Heart left ventricle (tissue), 16 donors: ENCODE data around the gene EVL. TPM values are rescaled to one million over a fixed set of nuclear protein-coding genes. Genes with fewer than 3 reads are reported as not detected.

Source experiments
- ATAC-seq, 4 donors: fragments of 200-7000 bp; cut with Tn5 transposase; one replicate each; pipeline ENCODE4 v1.9.1; 2020 to 2022; ENCODE audit warnings: moderate library complexity in 4 of 4, mild to moderate bottlenecking in 3 of 4, moderate number of reproducible peaks in 1 of 4
- DNase-seq, 5 donors: peaks; one replicate each; pipeline ENCODE4 v3.0.0-alpha.2; 2020
- H3K27ac ChIP-seq, 12 donors: fragments of 200-600 bp; sonication (generic) in 4 of 12; one replicate each; pipeline versions ENCODE4 v1.5.0 to v1.8.0; 2016 to 2022; ENCODE audit warnings: mild to moderate bottlenecking in 2 of 12
- H3K27me3 ChIP-seq, 9 donors: fragments of 200-600 bp; sonication (generic) in 2 of 9; one replicate each; pipeline versions ENCODE4 v1.5.1 to v1.8.0; 2016 to 2022; ENCODE audit warnings: mild to moderate bottlenecking in 3 of 9
- H3K36me3 ChIP-seq, 9 donors: fragments of 200-600 bp; sonication (generic) in 2 of 9; one replicate each; pipeline versions ENCODE4 v1.5.0 to v1.8.0; 2018 to 2022; ENCODE audit warnings: mild to moderate bottlenecking in 2 of 9
- H3K4me1 ChIP-seq, 12 donors: fragments of 200-600 bp; sonication (generic) in 4 of 12; one replicate each; pipeline versions ENCODE4 v1.5.0 to v1.8.0; 2016 to 2022; ENCODE audit warnings: mild to moderate bottlenecking in 3 of 12
- H3K4me3 ChIP-seq, 12 donors: fragments of 200-600 bp; sonication (generic) in 4 of 12; one replicate each; pipeline versions ENCODE4 v1.5.0 to v1.8.0; 2017 to 2022; ENCODE audit warnings: mild to moderate bottlenecking in 9 of 12, moderate library complexity in 4 of 12
- H3K9me3 ChIP-seq, 12 donors: fragments of 200-600 bp; sonication (generic) in 4 of 12; one replicate each; pipeline versions ENCODE4 v1.5.0 to v1.8.0; 2016 to 2022; ENCODE audit warnings: mild to moderate bottlenecking in 1 of 12
- CTCF ChIP-seq, 12 donors: fragments of 200-600 bp; sonication (generic) in 4 of 12; IDR thresholded peaks; one replicate each; pipeline versions ENCODE4 v1.5.0 to v1.8.0; 2018 to 2022; ENCODE audit warnings: antibody characterized with exemption in 12 of 12, mild to moderate bottlenecking in 5 of 12
- POLR2A ChIP-seq, 2 donors: fragments of 450-650 bp; IDR thresholded peaks; one replicate each; pipeline ENCODE4 v1.6.1; 2017; ENCODE audit warnings: antibody characterized with exemption in 2 of 2, mild to moderate bottlenecking in 2 of 2, moderate library complexity in 2 of 2
- WGBS, 4 donors: extraction: QIAGEN DNeasy Blood & Tissue Kit in 2 of 4; methylation state at CpG; one replicate each; pipeline versions ENCODE4 v1.1.5 to v1.1.7; 2013 to 2018; 5-methylcytosine and 5-hydroxymethylcytosine counted together
- intact Hi-C, 10 donors: fragments of 100-400 bp; cut with DNase I; formaldehyde crosslinking; loops; one replicate each; pipeline versions ENCODE4 v1.11.1 to v1.14.2; 2022
- polyA plus RNA-seq, 2 donors: library from polyadenylated mRNA; stranded (reverse); fragments of 200-250 nt; gene quantifications; one replicate each; pipeline ENCODE4 v1.2.3, GENCODE V29; 2013
- total RNA-seq, 9 donors: library from RNA; depleted of rRNA in 2 of 9; stranded (reverse); fragments of >200 nt in 2 of 9; fragmentation: NEBNext Ultra II Directional in 3 of 9; extraction: Animal tissue kit (Norgen Biotek cat#: 25700) in 3 of 9; gene quantifications; one replicate each; pipeline versions ENCODE4 v1.1.0 to v1.2.4, GENCODE V29; 2016 to 2023
- donor health status: ischemic (EF 13 %, LVEDD 7.1; RV severe dilation, severe dysfunction).
- donor health status: healthy with polysubstance abuse.
- donor health status: DM: no; HTN: yes; CAD: no.
- donor health status: DM: no; HTN: no; CAD: no.
- donor health status: ischemic (EF 25% LVEDD 6.9; RV normal size, moderate dysfunction).
- donor health status: ischemic (EF 25% LVEDD 5.7; RV mildly dilated, moderate dysfunction).
- donor health status: healthy.
- donor health status: DM: yes; HTN: yes; CAD: no.
- donor health status: ischemic (EF 35%, LVEDD 5.7; RV mildly dilated, moderate dysfunction).
- donor health status: nonischemic (EF 11% LVEDD 7.7; RV severe dilation, severe dysfunction).
- donor health status: DM: yes; HTN: yes; CAD: no.
- donor health status: PGD.
- donor health status: ischemic (EF 29% LVEDD 5.4; RV normal size, mild dysfunction).
- donor health status: nonischemic (EF 23%, LVEDD 6.1; RV moderate dilation, normal function).

EVL gene
- total and polyA plus RNA-seq, 11 donors: 23.8 to 116 (median 39.9) TPM

- no peak for TF ChIP-seq CTCF (IDR thresholded peaks at IDR 0.05)
- TF ChIP-seq POLR2A (IDR thresholded peaks at IDR 0.05): no peak
- ATAC-seq (no peak), DNase-seq (no peak)
- Histone ChIP-seq H3K4me3 (no peak overlapping the region), H3K9me3 (no peaks in the 10 kb centered on the region), H3K4me1 (peaks cover 0 to 6% (median 0%) of the 10 kb centered on the region in 12 donors), H3K27me3 (no peaks in the 10 kb centered on the region), H3K27ac (no peak overlapping the region), H3K36me3 (peaks cover 0 to 91% (median 30%) of the 10 kb centered on the region in 9 donors)
- intact Hi-C loops: no loop called here
- WGBS, 4 donors: 91 to 92% (median 92%) methylated on average over 9 of the region's 9 CpGs
Measured at GRCh38 chr14:100135073-100135472, 69.9 kb downstream of the EVL start.

GRCh38 chr14:100135784-100136183, 70.6 kb downstream of the EVL start:
- Histone ChIP-seq H3K27ac (no peak overlapping the region), H3K4me1 (peaks cover 0 to 6% (median 0%) of the 10 kb centered on the region in 12 donors), H3K4me3 (no peak overlapping the region), H3K27me3 (no peaks in the 10 kb centered on the region), H3K36me3 (peaks cover 0 to 88% (median 29%) of the 10 kb centered on the region in 9 donors), H3K9me3 (no peaks in the 10 kb centered on the region)
- ATAC-seq (no peak), DNase-seq (no peak)
- 89 to 95% (median 91%) methylated on average over 4 to 5 of the region's 5 CpGs for WGBS, 4 donors
- TF ChIP-seq POLR2A (IDR thresholded peaks at IDR 0.05) (no peak), CTCF (IDR thresholded peaks at IDR 0.05) (no peak)
- intact Hi-C loops: no loop called here

- Histone ChIP-seq H3K27ac (no peak overlapping the region), H3K27me3 (no peaks in the 10 kb centered on the region), H3K4me1 (peaks cover 0 to 17% (median 11%) of the 10 kb centered on the region in 12 donors), H3K4me3 (no peak overlapping the region), H3K9me3 (no peaks in the 10 kb centered on the region), H3K36me3 (peaks cover 0 to 88% (median 26%) of the 10 kb centered on the region in 9 donors)
- 84 to 95% (median 88%) methylated on average over 4 to 8 of the region's 8 CpGs for WGBS, 4 donors
- DNase-seq (no peak), ATAC-seq (no peak)
- intact Hi-C loops: no loop called here
- TF ChIP-seq CTCF (IDR thresholded peaks at IDR 0.05) (no peak), POLR2A (IDR thresholded peaks at IDR 0.05) (no peak)
Measured at GRCh38 chr14:100137173-100137572, 72.0 kb downstream of the EVL start.

GRCh38 chr14:100138082-100138787, 73.0 kb downstream of the EVL start:
- Histone ChIP-seq H3K9me3 (no peaks in the 10 kb centered on the region), H3K36me3 (peaks cover 0 to 81% (median 19%) of the 10 kb centered on the region in 9 donors), H3K4me3 (no peak overlapping the region), H3K27ac (no peak overlapping the region), H3K27me3 (no peaks in the 10 kb centered on the region), H3K4me1 (peaks cover 0 to 27% (median 19%) of the 10 kb centered on the region in 12 donors)
- 79 to 92% (median 89%) methylated on average over 7 to 8 of the region's 8 CpGs for WGBS, 4 donors
- ATAC-seq (no peak), DNase-seq (no peak)
- TF ChIP-seq POLR2A (IDR thresholded peaks at IDR 0.05) (no peak), CTCF (IDR thresholded peaks at IDR 0.05) (no peak)
- intact Hi-C loops: no loop called here
